RCC 7860 (cell line): ENCODE measurements around the gene ELMOD1.

Experiments used
- DNase-seq: peaks from one replicate; pipeline ENCODE4 v3.0.0-alpha.2; 2015; ENCODE audit warnings: low spot score
- FAIRE-seq: peaks from 2 replicates; lab custom pipeline; 2012; peaks lifted over from hg19 to GRCh38; lab: Jason Lieb, UNC

The ELMOD1 gene

DNA sequence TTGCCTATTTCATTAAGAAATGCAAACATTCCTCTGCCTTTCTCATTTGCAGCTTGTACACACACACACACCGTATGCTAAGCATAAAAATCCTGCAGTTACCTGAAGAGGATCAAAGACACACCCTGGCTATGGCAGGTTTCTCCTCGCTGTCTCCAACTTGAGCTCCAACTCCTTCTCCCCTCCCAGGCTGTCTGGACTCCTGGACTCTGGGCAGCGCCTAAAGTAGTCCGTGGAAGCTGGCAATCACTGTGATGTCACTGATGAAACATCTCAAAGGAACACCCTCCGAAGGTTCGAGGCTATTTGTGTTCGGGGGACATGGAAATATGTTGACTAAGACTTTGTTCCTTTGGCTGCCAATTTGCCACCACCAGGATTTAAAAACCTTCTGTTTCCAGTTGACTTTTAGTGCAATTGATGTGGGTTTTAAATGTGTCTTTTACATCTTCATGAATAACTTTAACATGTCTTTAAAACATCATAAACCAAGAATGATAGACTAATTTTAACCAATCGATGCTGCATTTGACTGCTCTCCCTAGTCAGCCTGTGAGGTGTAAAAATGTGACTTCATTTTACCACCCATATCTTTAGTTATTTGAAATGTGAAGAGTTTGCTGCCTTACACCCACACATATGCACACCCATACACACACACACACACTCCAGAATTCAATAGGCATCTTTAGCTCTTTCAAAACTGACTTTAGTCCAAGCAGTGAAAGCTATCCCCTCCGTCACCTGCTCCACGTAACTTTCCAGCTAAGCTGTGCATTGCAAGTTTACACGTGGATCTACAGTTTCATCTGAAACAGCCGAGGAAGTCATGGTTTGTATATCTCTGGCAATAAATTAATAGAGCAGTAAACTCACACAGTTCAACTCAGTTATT lies 121.2 kb downstream of the ELMOD1 start, which contains the start of gene SLN:
SLN (minus strand) TSS at position 196 of the 895 bp plus-strand sequence.
- FAIRE-seq (no peak), DNase-seq (no peak)

- no peak for DNase-seq
- no peak for FAIRE-seq
Observed at GRCh38 chr11:107713009-107713408, 122.1 kb downstream of the ELMOD1 start.
